K562 (cell line): ENCODE results near the gene SULT1C4. TPM values are rescaled to one million over a fixed set of nuclear protein-coding genes. Genes with fewer than 3 reads are reported as not detected.

Experiments used
- ARID4B ChIP-seq: sonication (generic); formaldehyde crosslinking; IDR thresholded peaks from 2 replicates; pipeline ENCODE4 v1.8.0; 2022; ENCODE audit warnings: mild to moderate bottlenecking, missing genetic modification reagents
- ATF2 ChIP-seq: sonication (generic); formaldehyde crosslinking; IDR thresholded peaks from 2 replicates; pipeline ENCODE4 v1.8.1; 2022; ENCODE audit warnings: missing genetic modification reagents
- ATF4 ChIP-seq: fragments of 450-650 bp; formaldehyde crosslinking; IDR thresholded peaks from 2 replicates; pipeline ENCODE4 v1.4.0; 2022; ENCODE audit warnings: mild to moderate bottlenecking, moderate library complexity
- CHCHD3 ChIP-seq: fragments of 250-450 bp; sonication (Bioruptor Pico); IDR thresholded peaks from 2 replicates; pipeline ENCODE4 v2.1.2; 2022; ENCODE audit warnings: mild to moderate bottlenecking
- DNMT1 ChIP-seq: fragments of 450-650 bp; IDR thresholded peaks from 2 replicates; pipeline ENCODE4 v1.6.1; 2016; ENCODE audit warnings: antibody characterized with exemption, mild to moderate bottlenecking
- FOXP1 ChIP-seq: sonication (generic); formaldehyde crosslinking; IDR thresholded peaks from 2 replicates; pipeline ENCODE4 v1.8.0; 2022; ENCODE audit warnings: mild to moderate bottlenecking, missing genetic modification reagents
- GTF2A2 ChIP-seq: IDR thresholded peaks from 2 replicates; pipeline ENCODE4 v1.6.1; 2016; ENCODE audit warnings: mild to moderate bottlenecking, missing genetic modification characterization, missing compliant biosample characterization
- HNRNPH1 ChIP-seq: fragments of 200-400 bp; formaldehyde crosslinking; optimal IDR thresholded peaks from 2 replicates; pipeline ENCODE3; 2017; ENCODE audit warnings: low read depth, mild to moderate bottlenecking, low read length, moderate library complexity
- MECOM ChIP-seq: fragments of 250-450 bp; sonication (Bioruptor Pico); IDR thresholded peaks from 2 replicates; pipeline ENCODE4 v1.8.0; 2022; ENCODE audit warnings: inconsistent platforms
- NFXL1 ChIP-seq: fragments of 450-650 bp; formaldehyde crosslinking; IDR thresholded peaks from 2 replicates; pipeline ENCODE4 v1.4.0; 2021; ENCODE audit warnings: mild to moderate bottlenecking
- NRF1 ChIP-seq, 2 experiments: fragments of 450-650 bp; IDR thresholded peaks in 1 of 2; conservative IDR thresholded peaks in 1 of 2; 2 replicates each; pipeline ENCODE4 v1.6.1; 2014; ENCODE audit warnings: mild to moderate bottlenecking in 2 of 2
- PHB ChIP-seq: fragments of 250-450 bp; sonication (Bioruptor Pico); IDR thresholded peaks from 2 replicates; pipeline ENCODE4 v1.5.0; 2021
- PHTF2 ChIP-seq: fragments of 250-450 bp; sonication (Bioruptor Pico); IDR thresholded peaks from 2 replicates; pipeline ENCODE4 v1.5.0; 2021; ENCODE audit warnings: mild to moderate bottlenecking
- PURB ChIP-seq: sonication (generic); formaldehyde crosslinking; IDR thresholded peaks from 2 replicates; pipeline ENCODE4 v1.9.0; 2021; ENCODE audit warnings: low read depth, mild to moderate bottlenecking, missing genetic modification reagents
- SAFB ChIP-seq: fragments of 200-400 bp; formaldehyde crosslinking; IDR thresholded peaks from 2 replicates; pipeline ENCODE4 v1.6.1; 2017; ENCODE audit warnings: low read depth, low read length, borderline replicate concordance
- SFPQ ChIP-seq: fragments of 200-400 bp; formaldehyde crosslinking; IDR thresholded peaks from 2 replicates; pipeline ENCODE4 v1.6.1; 2017; ENCODE audit warnings: mild to moderate bottlenecking, low read depth, low read length, moderate library complexity
- SMARCA4 ChIP-seq: fragments of 450-650 bp; IDR thresholded peaks from 2 replicates; pipeline ENCODE4 v1.6.1; 2016
- TAL1 ChIP-seq: fragments of 450-650 bp; IDR thresholded peaks from 2 replicates; pipeline ENCODE4 v1.6.1; 2016; ENCODE audit warnings: mild to moderate bottlenecking
- TBL1XR1 ChIP-seq, 2 experiments: IDR thresholded peaks; 2 replicates each; pipeline ENCODE4 v1.6.1; 2012; ENCODE audit warnings: improper control_type of control experiment in 2 of 2, low read length in 2 of 2, mild to moderate bottlenecking in 1 of 2
- TGIF2 ChIP-seq: sonication (generic); formaldehyde crosslinking; IDR thresholded peaks from 2 replicates; pipeline ENCODE4 v1.8.1; 2022; ENCODE audit warnings: mild to moderate bottlenecking, missing genetic modification reagents, moderate library complexity
- ZNF57 ChIP-seq: fragments of 450-650 bp; formaldehyde crosslinking; IDR thresholded peaks from 2 replicates; pipeline ENCODE4 v1.4.0; 2020; ENCODE audit warnings: mild to moderate bottlenecking, moderate library complexity
- ZSCAN29 ChIP-seq: fragments of 450-650 bp; IDR thresholded peaks from 2 replicates; pipeline ENCODE4 v1.6.1; 2017
- polyA plus RNA-seq, 8 experiments: library from polyadenylated mRNA; depleted of rRNA in 4 of 8; stranded (reverse) in 5 of 8; unstranded in 3 of 8; fragments of >200 nt; fragmentation: Nextera tagmentation in 2 of 8; fragmentation: Illumina TruSeq in 1 of 8; extraction: Ambion mirVana in 2 of 8; extraction: Trizol in 1 of 8; gene quantifications; 2 replicates each; pipeline versions ENCODE4 v1.2.1 to v1.2.3, GENCODE V29; 2011 to 2014; ENCODE audit warnings: inconsistent platforms in 1 of 8, missing spikeins in 1 of 8
- total RNA-seq, 7 experiments: library from RNA; depleted of rRNA in 6 of 7; stranded (reverse); fragments of >200 nt in 6 of 7; fragmentation: Illumina TruSeq in 2 of 7; extraction: Trizol in 2 of 7; gene quantifications; 2 replicates each; pipeline versions ENCODE4 v1.2.1 to v1.2.3, GENCODE V29; 2011 to 2021; ENCODE audit warnings: low replicate concordance in 1 of 7

SULT1C4 gene
- total and polyA plus RNA-seq, 9 of the 15 experiments (the other 6 are each of a cell fraction or from before 2014, with no cell fraction given): 0.04 to 0.14 (median 0.09) TPM; not detected in 5

GRCh38 chr2:108360776-108361468 lies 16.8 kb upstream of the SULT1C4 start (continued):
- TF ChIP-seq ARID4B (CRISPR knock-in tag): no peak
- TF ChIP-seq ATF4 (CRISPR knock-in tag): no peak
- TF ChIP-seq ZSCAN29: no peak
- TF ChIP-seq FOXP1 (CRISPR knock-in tag): no peak
- no peak for TF ChIP-seq GTF2A2 (tag)
- TF ChIP-seq SAFB: no peak
- TF ChIP-seq TGIF2 (CRISPR knock-in tag): no peak
- TF ChIP-seq NFXL1 (CRISPR knock-in tag): no peak
- no peak for TF ChIP-seq HNRNPH1
- no peak for TF ChIP-seq ATF2 (CRISPR knock-in tag)
- no peak for TF ChIP-seq ZNF57 (CRISPR knock-in tag)
- TF ChIP-seq TAL1: peak; percentile 80
- TF ChIP-seq TBL1XR1 (IDR thresholded peaks at IDR 0.05; ENCODE audit: low read length in 2 of 2): peak in 1 of 2 experiments; percentile 57; a peak in 1 of 4 replicates
- TF ChIP-seq NRF1 (conservative IDR thresholded peaks at IDR 0.05 in 1 of 2, IDR thresholded peaks at IDR 0.05 in 1 of 2): no peak
- peak; percentile 51 for TF ChIP-seq SMARCA4
- TF ChIP-seq PHTF2: no peak
- no peak for TF ChIP-seq PURB (CRISPR knock-in tag)
- TF ChIP-seq CHCHD3 (CRISPR knock-in tag): no peak
- TF ChIP-seq PHB (CRISPR knock-in tag): no peak
- TF ChIP-seq DNMT1: no peak
- TF ChIP-seq SFPQ: no peak
- no peak for TF ChIP-seq MECOM
